RWPE2 (cell line): ENCODE measurements around the gene POLD2.

Source experiments
- ATAC-seq: fragments of 200-7000 bp; cut with Tn5 transposase; 3 replicates; pipeline ENCODE4 v1.9.1; 2021; ENCODE audit warnings: low read depth
- DNase-seq: peaks from one replicate; pipeline ENCODE4 v3.0.0-alpha.2; 2020; ENCODE audit warnings: low spot score
- H3K27ac ChIP-seq: fragments of 450-650 bp; 2 replicates; pipeline ENCODE4 v1.5.1; 2017; ENCODE audit warnings: mild to moderate bottlenecking; ENCODE audit not compliant: poor library complexity, severe bottlenecking
- H3K27me3 ChIP-seq: fragments of 250-450 bp; sonication (Bioruptor Pico); 2 replicates; pipeline ENCODE4 v1.5.1; 2021; ENCODE audit warnings: mild to moderate bottlenecking, moderate library complexity; ENCODE audit not compliant: insufficient read depth, poor library complexity, severe bottlenecking
- H3K36me3 ChIP-seq: fragments of 250-450 bp; sonication (Bioruptor Pico); 2 replicates; pipeline ENCODE4 v1.5.1; 2020; ENCODE audit warnings: low read depth, mild to moderate bottlenecking, moderate library complexity
- H3K4me1 ChIP-seq: fragments of 250-450 bp; sonication (Bioruptor Pico); 2 replicates; pipeline ENCODE4 v1.5.1; 2021; ENCODE audit warnings: mild to moderate bottlenecking, moderate library complexity; ENCODE audit not compliant: insufficient read depth, poor library complexity, severe bottlenecking
- H3K4me3 ChIP-seq: fragments of 250-450 bp; sonication (Bioruptor Pico); 2 replicates; pipeline ENCODE4 v1.5.1; 2021; ENCODE audit warnings: mild to moderate bottlenecking, moderate library complexity; ENCODE audit not compliant: severe bottlenecking
- H3K9me3 ChIP-seq: fragments of 250-450 bp; sonication (Bioruptor Pico); 2 replicates; pipeline ENCODE4 v1.5.1; 2021; ENCODE audit warnings: mild to moderate bottlenecking, moderate library complexity; ENCODE audit not compliant: severe bottlenecking
- TF ChIP-seq, protein P1 (sequence below): fragments of 450-650 bp; IDR thresholded peaks from one replicate; pipeline ENCODE4 v1.5.1; 2017; ENCODE audit warnings: mild to moderate bottlenecking, moderate library complexity; ENCODE audit not compliant: poor library complexity, severe bottlenecking

Gene POLD2

DNA sequence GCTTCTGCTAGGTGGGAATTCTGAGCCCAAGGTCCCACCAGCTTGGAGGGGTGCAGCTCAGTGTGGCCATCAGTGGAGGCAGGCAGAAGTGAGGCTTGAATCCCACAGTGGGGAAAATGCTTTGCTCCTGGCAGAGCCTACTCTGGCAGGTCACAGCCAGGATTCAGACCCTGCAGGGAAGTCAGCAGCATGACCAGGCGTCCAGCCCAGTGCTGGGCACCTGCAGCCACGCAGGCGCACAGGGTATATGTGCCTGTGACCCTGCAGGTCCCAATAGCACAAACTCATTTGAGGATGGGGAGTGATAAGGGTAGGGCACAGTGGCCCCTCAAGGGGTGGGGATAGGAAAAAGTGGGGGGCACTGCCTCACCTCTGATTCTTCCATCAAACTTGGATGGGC, 27.6 kb downstream of the POLD2 start:
- ATAC-seq = no peak
- TF ChIP-seq, protein P1, sequence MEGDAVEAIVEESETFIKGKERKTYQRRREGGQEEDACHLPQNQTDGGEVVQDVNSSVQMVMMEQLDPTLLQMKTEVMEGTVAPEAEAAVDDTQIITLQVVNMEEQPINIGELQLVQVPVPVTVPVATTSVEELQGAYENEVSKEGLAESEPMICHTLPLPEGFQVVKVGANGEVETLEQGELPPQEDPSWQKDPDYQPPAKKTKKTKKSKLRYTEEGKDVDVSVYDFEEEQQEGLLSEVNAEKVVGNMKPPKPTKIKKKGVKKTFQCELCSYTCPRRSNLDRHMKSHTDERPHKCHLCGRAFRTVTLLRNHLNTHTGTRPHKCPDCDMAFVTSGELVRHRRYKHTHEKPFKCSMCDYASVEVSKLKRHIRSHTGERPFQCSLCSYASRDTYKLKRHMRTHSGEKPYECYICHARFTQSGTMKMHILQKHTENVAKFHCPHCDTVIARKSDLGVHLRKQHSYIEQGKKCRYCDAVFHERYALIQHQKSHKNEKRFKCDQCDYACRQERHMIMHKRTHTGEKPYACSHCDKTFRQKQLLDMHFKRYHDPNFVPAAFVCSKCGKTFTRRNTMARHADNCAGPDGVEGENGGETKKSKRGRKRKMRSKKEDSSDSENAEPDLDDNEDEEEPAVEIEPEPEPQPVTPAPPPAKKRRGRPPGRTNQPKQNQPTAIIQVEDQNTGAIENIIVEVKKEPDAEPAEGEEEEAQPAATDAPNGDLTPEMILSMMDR = no peak
- H3K27ac ChIP-seq = no peak overlapping the region

DNA sequence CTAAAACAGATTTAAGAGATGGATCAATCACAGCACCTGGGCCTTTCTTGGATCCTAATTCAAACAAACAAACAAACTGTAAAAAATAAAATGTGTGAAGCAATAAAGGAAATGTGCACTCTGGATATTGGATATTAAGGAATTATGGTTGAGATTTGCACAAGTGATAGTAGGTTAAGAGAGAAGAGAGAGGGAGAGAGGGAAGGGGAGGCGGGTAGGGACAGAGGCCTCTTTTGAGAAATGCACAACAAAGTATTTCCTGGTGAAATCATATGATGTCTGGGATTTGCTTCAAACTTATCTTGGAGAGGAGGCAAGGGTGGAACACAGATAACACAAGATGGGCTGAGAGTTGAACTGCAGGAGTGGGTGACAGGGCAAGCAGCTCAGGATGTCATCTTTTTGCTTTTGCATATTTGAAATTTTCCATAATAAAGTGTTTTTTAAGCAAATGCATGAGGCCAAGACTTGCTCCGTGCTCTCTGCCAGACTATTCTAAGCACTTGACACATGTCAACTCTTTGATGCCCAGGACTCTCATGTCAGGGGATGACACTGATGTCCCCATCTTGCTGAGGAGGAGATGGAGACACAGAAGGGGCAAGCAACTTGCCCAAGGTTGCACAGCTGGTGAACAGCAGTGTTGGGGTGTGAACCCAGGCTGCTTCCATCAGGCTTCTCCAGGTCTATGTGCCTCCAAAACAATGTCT, 28.3 kb downstream of the POLD2 start:
- TF ChIP-seq, protein P1 = no peak
- no peak overlapping the region for H3K27ac ChIP-seq
- ATAC-seq = no peak
- H3K4me3 ChIP-seq = no peak overlapping the region
- H3K9me3 ChIP-seq = no peaks in the 10 kb centered on the region
- no peaks in the 10 kb centered on the region for H3K27me3 ChIP-seq
- no peaks in the 10 kb centered on the region for H3K36me3 ChIP-seq
- no peaks in the 10 kb centered on the region for H3K4me1 ChIP-seq
- no peak for DNase-seq

More for the DNA sequence above, 27.6 kb downstream of the POLD2 start:
- DNase-seq = no peak
- Histone ChIP-seq H3K9me3 (no peaks in the 10 kb centered on the region), H3K27me3 (no peaks in the 10 kb centered on the region), H3K4me1 (no peaks in the 10 kb centered on the region), H3K4me3 (no peak overlapping the region), H3K36me3 (no peaks in the 10 kb centered on the region)

DNA sequence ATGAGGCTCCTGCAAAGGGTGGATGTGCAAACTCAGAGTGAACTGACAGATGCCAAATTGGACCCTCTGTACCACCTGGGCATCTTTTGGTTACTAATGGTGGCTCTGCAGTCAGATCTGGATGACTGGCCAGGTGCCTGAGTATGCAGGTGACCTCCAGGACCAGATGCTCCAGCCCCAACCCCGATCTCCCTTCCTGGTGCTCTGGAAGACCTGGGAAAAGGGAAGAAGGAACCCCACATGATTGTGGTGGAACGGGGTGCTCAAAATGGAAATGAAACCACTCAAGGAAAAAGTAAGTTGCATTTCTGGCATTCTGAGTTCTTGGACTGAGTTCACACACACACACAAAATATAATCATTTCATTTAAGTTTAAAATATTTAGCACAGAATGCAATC, 29.0 kb downstream of the POLD2 start:
- TF ChIP-seq, protein P1 = no peak
- no peaks in the 10 kb centered on the region for H3K36me3 ChIP-seq
- DNase-seq (no peak), ATAC-seq (no peak)
- H3K9me3 ChIP-seq = no peaks in the 10 kb centered on the region
- no peak overlapping the region for H3K27ac ChIP-seq
- no peaks in the 10 kb centered on the region for H3K27me3 ChIP-seq
- no peaks in the 10 kb centered on the region for H3K4me1 ChIP-seq
- no peak overlapping the region for H3K4me3 ChIP-seq

DNA sequence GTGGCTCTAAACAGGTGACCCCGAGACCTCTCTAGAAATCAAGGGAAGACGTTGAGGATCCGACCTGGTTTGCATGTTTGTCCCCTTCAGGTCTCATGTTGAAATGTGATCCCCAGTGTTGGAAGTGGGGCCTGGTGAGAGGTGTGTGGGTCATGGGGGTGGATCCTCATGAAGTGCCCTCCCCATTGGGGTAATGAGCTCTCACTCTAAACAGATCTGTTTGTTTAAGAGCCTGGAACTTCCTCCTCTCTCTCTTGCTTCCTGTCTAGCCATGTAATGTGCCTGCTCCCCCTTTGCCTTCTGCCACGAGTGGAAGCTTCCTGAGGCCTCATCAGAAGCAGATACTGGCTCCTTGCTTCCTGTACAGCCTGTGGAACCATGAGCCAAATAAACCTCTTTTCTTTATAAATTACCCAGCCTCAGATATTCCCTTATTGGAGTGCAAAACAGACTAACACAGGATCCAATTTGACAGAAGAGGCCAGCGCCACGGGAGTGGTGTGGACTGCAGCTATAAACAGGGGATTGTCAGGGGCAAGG, 30.2 kb downstream of the POLD2 start:
- H3K4me3 ChIP-seq = no peak overlapping the region
- H3K4me1 ChIP-seq = peaks cover 10% of the 10 kb centered on the region
- TF ChIP-seq, protein P1 = no peak
- H3K27ac ChIP-seq = no peak overlapping the region
- H3K27me3 ChIP-seq = no peaks in the 10 kb centered on the region
- DNase-seq (no peak), ATAC-seq (no peak)
- no peaks in the 10 kb centered on the region for H3K9me3 ChIP-seq
- H3K36me3 ChIP-seq = no peaks in the 10 kb centered on the region
